Osteoblast (primary cell): ENCODE measurements around the gene NEK1. TPM values are rescaled to one million over a fixed set of nuclear protein-coding genes. Genes with fewer than 3 reads are reported as not detected.

Experiments used
- DNase-seq: peaks from one replicate; pipeline ENCODE4 v3.0.0; 2011; ENCODE audit warnings: low spot score, mixed read lengths; ENCODE audit not compliant: insufficient read length; ENCODE audit errors: missing footprints
- H2AFZ ChIP-seq: 2 replicates; pipeline ENCODE4 v1.6.0; 2011; ENCODE audit warnings: mild to moderate bottlenecking, low read length
- H3K27ac ChIP-seq: 2 replicates; pipeline ENCODE4 v1.5.1; 2011; ENCODE audit warnings: mild to moderate bottlenecking, low read depth, low read length, moderate library complexity
- H3K27me3 ChIP-seq: 2 replicates; pipeline ENCODE4 v1.6.0; 2012; ENCODE audit warnings: mild to moderate bottlenecking, control low read depth, inconsistent platforms, low read length, moderate library complexity; ENCODE audit not compliant: insufficient read depth
- H3K36me3 ChIP-seq: 2 replicates; pipeline ENCODE4 v1.5.1; 2011; ENCODE audit warnings: mild to moderate bottlenecking, low read length, control low read depth, moderate library complexity; ENCODE audit not compliant: insufficient read depth
- H3K4me1 ChIP-seq: 2 replicates; pipeline ENCODE4 v1.5.1; 2011; ENCODE audit warnings: mild to moderate bottlenecking, low read length, control low read depth, moderate library complexity; ENCODE audit not compliant: insufficient read depth
- H3K4me2 ChIP-seq: 2 replicates; pipeline ENCODE4 v1.6.0; 2011; ENCODE audit warnings: mild to moderate bottlenecking, low read length; ENCODE audit not compliant: insufficient read depth
- H3K4me3 ChIP-seq: fragments of 200-600 bp; sonication (generic); 3 replicates; pipeline ENCODE4 v1.5.1; 2012; ENCODE audit warnings: mild to moderate bottlenecking, low read length, inconsistent platforms; ENCODE audit not compliant: insufficient read depth
- H3K79me2 ChIP-seq: 2 replicates; pipeline ENCODE4 v1.6.0; 2012; ENCODE audit warnings: mild to moderate bottlenecking, low read length, control low read depth, inconsistent platforms; ENCODE audit not compliant: insufficient read depth
- H3K9me3 ChIP-seq: 2 replicates; pipeline ENCODE4 v1.5.1; 2011; ENCODE audit warnings: low read depth, low read length, control low read depth
- H4K20me1 ChIP-seq: 2 replicates; pipeline ENCODE4 v1.6.0; 2012; ENCODE audit warnings: mild to moderate bottlenecking, low read length, control low read depth; ENCODE audit not compliant: insufficient read depth
- total RNA-seq: library from RNA; depleted of rRNA; stranded (reverse); fragments of >200 nt; gene quantifications from 2 replicates; pipeline ENCODE4 v1.2.3, GENCODE V29; 2012
- TF ChIP-seq, protein P1 (sequence below): IDR thresholded peaks from 2 replicates; pipeline ENCODE4 v1.5.1; 2011; ENCODE audit warnings: mild to moderate bottlenecking, low read depth, low read length, moderate library complexity; ENCODE audit errors: extremely low read depth

The NEK1 gene
- total RNA-seq, 1 donor, result 9.8 TPM

DNA sequence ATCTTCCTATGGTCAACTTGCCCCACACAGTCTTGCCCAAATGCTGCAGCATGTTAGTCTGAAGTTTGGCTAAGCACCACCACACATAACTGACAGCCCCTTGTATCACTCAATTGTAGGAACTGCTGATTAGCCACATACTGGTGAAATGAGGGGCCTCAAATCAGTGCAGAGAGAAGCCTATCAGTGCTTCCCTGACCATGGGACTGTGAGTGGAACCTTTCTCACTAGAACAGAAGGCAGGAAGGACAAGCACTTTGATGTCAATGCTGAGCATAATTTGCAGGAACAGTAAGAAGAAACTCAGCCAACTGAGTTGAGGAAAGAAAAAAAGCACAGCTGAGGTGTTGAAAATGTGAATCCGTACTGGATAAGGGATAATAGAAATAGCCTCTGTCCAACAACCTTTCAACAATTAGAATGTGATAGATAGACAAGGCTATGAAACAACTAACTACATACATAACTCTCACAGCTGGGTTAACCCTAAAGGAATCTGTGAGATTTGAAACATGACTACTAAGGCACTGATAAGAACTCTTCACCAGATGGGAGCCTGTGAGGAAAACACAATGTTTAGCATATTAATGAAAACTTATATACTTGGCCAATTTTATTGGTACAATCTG is 205.1 kb downstream of the NEK1 start:
- Histone ChIP-seq H3K4me1 (peaks cover 12% of the 10 kb centered on the region), H3K27ac (no peak overlapping the region), H4K20me1 (no peaks in the 10 kb centered on the region), H3K27me3 (no peaks in the 10 kb centered on the region), H3K4me3 (no peak overlapping the region), H3K79me2 (no peaks in the 10 kb centered on the region), H3K36me3 (no peaks in the 10 kb centered on the region), H3K4me2 (no peak overlapping the region), H3K9me3 (no peaks in the 10 kb centered on the region), H2AFZ (no peak overlapping the region)
- no peak for DNase-seq
- TF ChIP-seq, protein P1, sequence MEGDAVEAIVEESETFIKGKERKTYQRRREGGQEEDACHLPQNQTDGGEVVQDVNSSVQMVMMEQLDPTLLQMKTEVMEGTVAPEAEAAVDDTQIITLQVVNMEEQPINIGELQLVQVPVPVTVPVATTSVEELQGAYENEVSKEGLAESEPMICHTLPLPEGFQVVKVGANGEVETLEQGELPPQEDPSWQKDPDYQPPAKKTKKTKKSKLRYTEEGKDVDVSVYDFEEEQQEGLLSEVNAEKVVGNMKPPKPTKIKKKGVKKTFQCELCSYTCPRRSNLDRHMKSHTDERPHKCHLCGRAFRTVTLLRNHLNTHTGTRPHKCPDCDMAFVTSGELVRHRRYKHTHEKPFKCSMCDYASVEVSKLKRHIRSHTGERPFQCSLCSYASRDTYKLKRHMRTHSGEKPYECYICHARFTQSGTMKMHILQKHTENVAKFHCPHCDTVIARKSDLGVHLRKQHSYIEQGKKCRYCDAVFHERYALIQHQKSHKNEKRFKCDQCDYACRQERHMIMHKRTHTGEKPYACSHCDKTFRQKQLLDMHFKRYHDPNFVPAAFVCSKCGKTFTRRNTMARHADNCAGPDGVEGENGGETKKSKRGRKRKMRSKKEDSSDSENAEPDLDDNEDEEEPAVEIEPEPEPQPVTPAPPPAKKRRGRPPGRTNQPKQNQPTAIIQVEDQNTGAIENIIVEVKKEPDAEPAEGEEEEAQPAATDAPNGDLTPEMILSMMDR, result no peak

DNA sequence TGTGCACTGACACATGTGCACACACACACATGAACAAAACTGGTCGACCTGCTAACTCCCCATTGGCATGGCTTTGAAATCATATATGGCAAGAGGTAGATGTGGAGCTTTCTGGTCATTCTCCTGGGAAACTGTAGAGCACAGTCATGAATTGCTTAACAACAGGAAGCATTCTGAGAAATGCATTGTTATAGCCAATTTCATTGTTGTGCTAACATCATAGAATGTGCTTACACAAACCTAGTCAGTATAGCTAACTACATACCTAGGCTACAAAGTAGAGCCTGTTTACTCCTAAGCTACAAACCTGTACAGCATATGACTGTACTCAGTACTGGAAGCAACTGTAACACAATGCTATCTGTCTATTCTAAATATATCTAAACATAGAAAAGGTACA is 207.4 kb downstream of the NEK1 start:
- H3K79me2 ChIP-seq, result no peaks in the 10 kb centered on the region
- H3K27ac ChIP-seq, result no peak overlapping the region
- H3K4me3 ChIP-seq, result no peak overlapping the region
- H3K4me2 ChIP-seq, result no peak overlapping the region
- no peaks in the 10 kb centered on the region for H3K4me1 ChIP-seq
- H3K36me3 ChIP-seq, result no peaks in the 10 kb centered on the region
- no peaks in the 10 kb centered on the region for H4K20me1 ChIP-seq
- H3K9me3 ChIP-seq, result no peaks in the 10 kb centered on the region
- H2AFZ ChIP-seq, result no peak overlapping the region
- no peak for DNase-seq
- TF ChIP-seq, protein P1, result no peak
- no peaks in the 10 kb centered on the region for H3K27me3 ChIP-seq

DNA sequence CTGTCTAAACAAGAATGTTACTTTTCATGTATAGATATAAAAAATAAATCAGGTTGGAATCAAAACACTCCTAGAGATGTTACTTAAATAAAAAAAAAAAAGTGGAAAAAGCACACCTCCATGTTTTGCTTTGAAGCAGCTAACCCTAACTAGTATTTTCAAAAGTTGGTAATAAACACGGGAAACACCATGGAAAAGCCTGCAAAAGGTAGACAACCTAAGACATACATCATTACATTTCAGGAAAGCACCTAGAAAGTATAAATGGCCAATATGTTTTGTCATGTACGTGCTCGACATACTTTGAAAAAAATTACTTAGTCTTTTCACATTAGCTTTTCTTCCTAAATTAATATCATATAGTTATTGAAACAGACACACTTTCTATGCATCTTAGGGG is 211.6 kb downstream of the NEK1 start:
- Histone ChIP-seq H3K27ac (no peak overlapping the region), H3K36me3 (no peaks in the 10 kb centered on the region), H3K79me2 (no peaks in the 10 kb centered on the region), H3K27me3 (no peaks in the 10 kb centered on the region), H3K4me3 (no peak overlapping the region), H3K4me1 (peaks cover 11% of the 10 kb centered on the region), H4K20me1 (no peaks in the 10 kb centered on the region), H3K9me3 (no peaks in the 10 kb centered on the region), H3K4me2 (no peak overlapping the region), H2AFZ (no peak overlapping the region)
- no peak for DNase-seq
- TF ChIP-seq, protein P1, result no peak

DNA sequence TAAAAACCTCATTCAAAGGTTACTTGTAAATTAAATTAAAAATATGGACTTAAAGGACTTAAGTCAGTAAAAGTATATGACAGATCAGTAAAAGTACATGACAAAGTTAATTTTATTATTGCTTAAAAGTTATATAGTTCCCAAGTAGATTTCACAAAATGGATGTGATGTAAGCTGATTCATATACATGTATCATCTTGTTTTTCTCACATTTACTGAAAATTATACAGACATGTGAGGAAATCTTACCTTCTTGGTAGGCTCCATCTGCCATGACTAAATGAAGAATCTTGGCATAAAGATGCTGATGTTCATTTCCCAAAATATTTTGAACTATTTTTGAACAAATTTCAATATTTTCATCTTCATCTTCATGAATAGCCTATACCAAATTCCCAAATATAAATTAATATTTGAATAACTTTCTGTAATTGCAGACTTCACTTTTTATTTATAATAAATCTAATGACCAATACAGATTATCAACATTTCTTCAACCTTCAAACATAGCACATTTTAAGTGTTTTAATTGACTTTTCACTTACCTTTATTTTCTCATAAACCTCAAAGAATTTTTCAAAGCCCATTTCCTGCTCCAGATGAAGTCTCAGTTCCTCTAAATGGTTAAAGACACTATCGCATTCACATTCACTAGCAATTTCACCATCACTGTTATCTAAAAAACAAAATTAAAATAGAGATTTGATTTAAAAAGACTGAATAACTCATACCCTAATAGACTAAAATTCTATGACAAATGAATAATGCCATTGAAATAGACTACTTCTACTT is 212.2 kb downstream of the NEK1 start:
- no peak for DNase-seq
- no peaks in the 10 kb centered on the region for H4K20me1 ChIP-seq

More for the DNA sequence above, 212.2 kb downstream of the NEK1 start:
- no peak overlapping the region for H3K27ac ChIP-seq
- H3K36me3 ChIP-seq, result no peaks in the 10 kb centered on the region
- H3K79me2 ChIP-seq, result no peaks in the 10 kb centered on the region
- H3K4me2 ChIP-seq, result no peak overlapping the region
- H3K4me1 ChIP-seq, result peaks cover 11% of the 10 kb centered on the region
- no peak overlapping the region for H2AFZ ChIP-seq
- H3K9me3 ChIP-seq, result no peaks in the 10 kb centered on the region
- no peak overlapping the region for H3K4me3 ChIP-seq
- H3K27me3 ChIP-seq, result no peaks in the 10 kb centered on the region
- TF ChIP-seq, protein P1, result no peak
